Epithelial cell of esophagus (primary cell): ENCODE results near the gene SNUPN.

Experiments
- DNase-seq: peaks from one replicate; pipeline ENCODE4 v3.0.0; 2010; ENCODE audit warnings: low read depth
- H3K4me3 ChIP-seq: 2 replicates; pipeline ENCODE4 v1.5.1; 2011; ENCODE audit warnings: mild to moderate bottlenecking, low read length, control low read depth
- TF ChIP-seq, protein P1 (sequence below): IDR thresholded peaks from 2 replicates; pipeline ENCODE4 v1.5.1; 2011; ENCODE audit warnings: low read depth, mild to moderate bottlenecking, low read length, control low read depth, inconsistent platforms; ENCODE audit not compliant: insufficient read depth; ENCODE audit errors: missing control alignments

The SNUPN gene

GRCh38 chr15:75622505-75622904 is 3.0 kb downstream of the SNUPN start:
- TF ChIP-seq, protein P1, sequence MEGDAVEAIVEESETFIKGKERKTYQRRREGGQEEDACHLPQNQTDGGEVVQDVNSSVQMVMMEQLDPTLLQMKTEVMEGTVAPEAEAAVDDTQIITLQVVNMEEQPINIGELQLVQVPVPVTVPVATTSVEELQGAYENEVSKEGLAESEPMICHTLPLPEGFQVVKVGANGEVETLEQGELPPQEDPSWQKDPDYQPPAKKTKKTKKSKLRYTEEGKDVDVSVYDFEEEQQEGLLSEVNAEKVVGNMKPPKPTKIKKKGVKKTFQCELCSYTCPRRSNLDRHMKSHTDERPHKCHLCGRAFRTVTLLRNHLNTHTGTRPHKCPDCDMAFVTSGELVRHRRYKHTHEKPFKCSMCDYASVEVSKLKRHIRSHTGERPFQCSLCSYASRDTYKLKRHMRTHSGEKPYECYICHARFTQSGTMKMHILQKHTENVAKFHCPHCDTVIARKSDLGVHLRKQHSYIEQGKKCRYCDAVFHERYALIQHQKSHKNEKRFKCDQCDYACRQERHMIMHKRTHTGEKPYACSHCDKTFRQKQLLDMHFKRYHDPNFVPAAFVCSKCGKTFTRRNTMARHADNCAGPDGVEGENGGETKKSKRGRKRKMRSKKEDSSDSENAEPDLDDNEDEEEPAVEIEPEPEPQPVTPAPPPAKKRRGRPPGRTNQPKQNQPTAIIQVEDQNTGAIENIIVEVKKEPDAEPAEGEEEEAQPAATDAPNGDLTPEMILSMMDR: no peak
- no peak overlapping the region for H3K4me3 ChIP-seq
- DNase-seq: no peak

DNA sequence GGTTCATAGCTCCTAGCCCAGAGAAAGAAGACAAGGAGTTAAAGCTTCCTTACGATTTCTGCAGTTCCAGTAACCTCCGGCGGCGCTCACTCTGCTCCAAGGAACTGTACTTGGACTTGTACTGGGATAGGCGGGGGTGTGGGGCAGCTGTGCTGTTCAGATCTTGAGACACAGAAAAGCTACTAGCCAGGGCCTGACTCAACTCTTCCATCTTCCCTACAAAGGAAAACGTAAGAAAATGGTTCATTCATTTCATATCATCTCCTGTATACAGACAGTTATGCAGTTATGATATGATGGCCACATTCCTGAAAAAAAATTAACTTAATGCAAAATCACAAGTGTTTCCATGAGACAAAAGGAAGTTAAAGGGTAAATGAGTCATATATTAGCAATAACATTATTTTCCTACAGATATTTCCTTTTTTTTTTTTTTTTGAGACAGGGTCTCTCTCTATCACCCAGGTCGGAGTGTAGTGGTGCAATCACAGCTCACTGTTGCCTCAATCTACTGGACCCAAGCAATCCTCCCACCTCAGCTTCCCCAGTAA is 4.6 kb downstream of the SNUPN start:
- TF ChIP-seq, protein P1: peak; percentile 48
- no peak overlapping the region for H3K4me3 ChIP-seq
- DNase-seq: peak; percentile 83

- TF ChIP-seq, protein P1: no peak
- DNase-seq: peak; percentile 33
- H3K4me3 ChIP-seq: no peak overlapping the region
These were observed 5.3 kb downstream of the SNUPN start for GRCh38 chr15:75620058-75620820.

- no peak for DNase-seq
These were observed 8.8 kb downstream of the SNUPN start for GRCh38 chr15:75616766-75617165.

GRCh38 chr15:75606711-75607699 is 18.5 kb downstream of the SNUPN start:
- no peak overlapping the region for H3K4me3 ChIP-seq
- TF ChIP-seq, protein P1: no peak
- no peak for DNase-seq

More at GRCh38 chr15:75616766-75617165, 8.8 kb downstream of the SNUPN start:
- no peak overlapping the region for H3K4me3 ChIP-seq
- TF ChIP-seq, protein P1: no peak

DNA sequence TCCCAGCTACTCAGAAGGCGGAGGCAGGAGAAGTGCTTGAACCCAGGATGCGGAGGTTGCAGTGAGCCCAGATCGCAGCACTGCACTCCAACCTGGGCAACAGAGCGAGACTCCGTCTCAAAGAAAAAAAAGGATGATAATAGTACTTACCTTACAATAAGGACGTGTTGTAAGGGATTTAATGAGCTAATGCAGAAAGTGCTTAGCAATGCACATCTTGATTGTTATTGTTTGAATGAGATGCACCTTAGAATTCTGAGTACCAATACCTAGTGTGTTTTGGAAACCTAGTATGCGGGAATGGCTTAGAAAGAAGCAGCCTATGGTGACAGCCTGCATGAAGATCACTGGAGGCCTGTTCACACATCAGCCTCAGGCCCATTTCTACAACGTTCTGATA is 19.5 kb downstream of the SNUPN start:
- DNase-seq: no peak
- TF ChIP-seq, protein P1: no peak
- H3K4me3 ChIP-seq: no peak overlapping the region
